C4-2B (cell line): ENCODE data around the gene GSK3A.

Source experiments
- H3K27ac ChIP-seq: fragments of 450-650 bp; 2 replicates; pipeline ENCODE4 v1.5.1; 2017
- CTCF ChIP-seq: fragments of 450-650 bp; conservative IDR thresholded peaks from 2 replicates; pipeline ENCODE4 v1.5.1; 2017; ENCODE audit warnings: mild to moderate bottlenecking
- ZFX ChIP-seq: fragments of 450-650 bp; IDR thresholded peaks from 2 replicates; pipeline ENCODE4 v1.6.1; 2017

GSK3A gene

GRCh38 chr19:42247640-42248199, 5.3 kb upstream of the GSK3A start:
- H3K27ac ChIP-seq = no peak overlapping the region

GRCh38 chr19:42246922-42247639, 4.7 kb upstream of the GSK3A start:
- H3K27ac ChIP-seq = no peak overlapping the region

More at GRCh38 chr19:42247640-42248199, 5.3 kb upstream of the GSK3A start:
- TF ChIP-seq ZFX (no peak), CTCF (no peak)

GRCh38 chr19:42246143-42246921, 3.9 kb upstream of the GSK3A start:
- TF ChIP-seq CTCF = no peak; the same call in 1 of the 2 replicates
- no peak for TF ChIP-seq ZFX
- no peak overlapping the region for H3K27ac ChIP-seq

More at GRCh38 chr19:42246922-42247639, 4.7 kb upstream of the GSK3A start:
- TF ChIP-seq ZFX (no peak), CTCF (no peak)

- TF ChIP-seq CTCF (no peak), ZFX (no peak)
- no peak overlapping the region; the same call in 1 of the 2 replicates for H3K27ac ChIP-seq
These were observed 2.8 kb upstream of the GSK3A start for GRCh38 chr19:42245231-42245630.

GRCh38 chr19:42244347-42245220, 2.2 kb upstream of the GSK3A start:
- TF ChIP-seq ZFX (no peak), CTCF (peak; percentile 73)

GRCh38 chr19:42242069-42242511, 312 bp downstream of the GSK3A start:
- peak overlapping the region; percentile 92 for H3K27ac ChIP-seq
- peak; percentile 98; the same call in 1 of the 2 replicates for TF ChIP-seq ZFX
- no peak for TF ChIP-seq CTCF

More at GRCh38 chr19:42244347-42245220, 2.2 kb upstream of the GSK3A start:
- peak overlapping the region; percentile 92 for H3K27ac ChIP-seq
